Measurements from ENCODE around the gene ACLY. TPM values are rescaled to one million over a fixed set of nuclear protein-coding genes. Genes with fewer than 3 reads are reported as not detected.

ACLY gene
- total and polyA plus RNA-seq, 2 of the 13 experiments (the other 11 are each of a cell fraction or from before 2014, with no cell fraction given): 111 to 218 TPM

GRCh38 chr17:41959336-41960095, 40.8 kb upstream of the ACLY start (continued):
- TF ChIP-seq ARID5B (CRISPR knock-in tag; IDR thresholded peaks at IDR 0.05): peak; percentile 48; the same call in 1 of the 2 replicates
- no peak for TF ChIP-seq ZNF468 (CRISPR knock-in tag; IDR thresholded peaks at IDR 0.05)
- 0 out of 2 replicates have a peak, but pooled peaks have one; percentile 27 for TF ChIP-seq ZNF567 (CRISPR knock-in tag; IDR thresholded peaks at IDR 0.05; ENCODE audit: borderline replicate concordance)
- TF ChIP-seq ZNF333 (CRISPR knock-in tag; IDR thresholded peaks at IDR 0.05; ENCODE audit: borderline replicate concordance): peak; percentile 47; the same call in 1 of the 2 replicates
- peak; percentile 55; the same call in 1 of the 2 replicates for TF ChIP-seq ZNF556 (CRISPR knock-in tag; IDR thresholded peaks at IDR 0.05; ENCODE audit: borderline replicate concordance)
- TF ChIP-seq XRCC5 (optimal IDR thresholded peaks at IDR 0.05; ENCODE audit: low read length): peak; percentile 52

DNA sequence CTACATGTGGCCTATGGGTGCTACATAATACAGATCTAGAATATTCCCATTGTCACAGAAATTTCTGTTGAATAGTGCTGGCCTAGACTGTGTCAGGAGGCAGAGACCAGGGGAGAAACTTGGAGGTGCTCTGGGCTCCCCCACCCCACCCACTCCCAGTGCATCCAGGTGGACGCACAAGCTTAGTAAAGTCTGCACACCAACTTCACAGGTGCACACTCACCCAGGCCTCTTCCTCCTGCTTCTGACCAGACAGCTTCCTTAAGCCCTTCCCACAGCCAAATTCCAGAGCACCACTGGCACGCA, 40.2 kb upstream of the ACLY start:
- H3K27ac ChIP-seq (ENCODE audit: extremely low read length, insufficient read depth, low read length): peak overlapping the region; percentile 35
- H3K36me3 ChIP-seq (replicated peaks in 1 of 2; ENCODE audit: control insufficient read depth in 1 of 2, insufficient read depth in 2 of 2, low read length in 2 of 2): no peaks in the 10 kb centered on the region
- H3K4me3 ChIP-seq (replicated peaks in 1 of 3; ENCODE audit: insufficient read depth in 1 of 3, low read depth in 2 of 3, low read length in 3 of 3): peak overlapping the region; percentile 55 to 75 (median 57)
- FAIRE-seq (no peak), DNase-seq (ENCODE audit: low spot score) (no peak), ATAC-seq (peak; percentile 4)
- peak overlapping the region; percentile 97 for H3K4me2 ChIP-seq (ENCODE audit: low read depth, low read length)
- no peaks in the 10 kb centered on the region for H3K79me2 ChIP-seq (ENCODE audit: insufficient read depth, low read length)
- peak overlapping the region; percentile 61 for H2AFZ ChIP-seq (ENCODE audit: low read length)
- no peaks in the 10 kb centered on the region for H4K20me1 ChIP-seq (ENCODE audit: insufficient read depth, low read length)
- ChIA-PET CTCF (ENCODE audit: low intra/inter-chr PET ratio, low total read pairs) (interaction anchor here (1.0 to 2.0 kb wide), 3 partner anchors 29 to 221 kb away, joined by 3 to 11 read pairs (median 9); partner anchors contain the start of gene ODAD4), POLR2A (interaction anchor here (0.5 to 4.6 kb wide), 43 partner anchors 9 to 271 kb away, joined by 3 to 62 read pairs (median 6); partner anchors contain the start of genes ACLY, DHX58, DNAJC7 and EIF1)
- WGBS (ENCODE audit: low lambda C conversion rate): 24% methylated on average over 2 of the region's 2 CpGs
- in situ Hi-C loops (cut with HindIII; ENCODE audit: extremely low pct_ligation_motif_present, low pct_unique_long_range_greater_than_20kb): loop anchor here (5.0 kb wide), 1 partner anchor 222 kb away; no protein-coding TSS in a partner anchor
- H3K4me1 ChIP-seq (ENCODE audit: insufficient read depth, low read length): peaks cover 69% of the 10 kb centered on the region
- intact Hi-C loops (cut with micrococcal nuclease; ENCODE audit: unreplicated experiment): loop anchor here (1.0 to 5.0 kb wide), 5 partner anchors 29 to 221 kb away; partner anchors contain the start of genes ACLY, FKBP10, ODAD4 and P3H4
- no TSS peak for BruUV-seq (replicated peaks)
- peaks cover 3 to 25% of the 10 kb centered on the region in 2 experiments; a peak in 4 of 5 replicates for H3K27me3 ChIP-seq (ENCODE audit: control insufficient read depth in 1 of 2, insufficient read depth in 2 of 2, low read length in 2 of 2)
- H3K9me3 ChIP-seq (ENCODE audit: low read length): no peaks in the 10 kb centered on the region
- H3K9ac ChIP-seq (ENCODE audit: insufficient read depth, low read depth, low read length): peak overlapping the region; percentile 60
- TF ChIP-seq ZNF788 (CRISPR knock-in tag; IDR thresholded peaks at IDR 0.05; ENCODE audit: borderline replicate concordance): no peak
- no peak for TF ChIP-seq PAF1 (CRISPR knock-in tag; IDR thresholded peaks at IDR 0.05)
- TF ChIP-seq ZNF329 (CRISPR knock-in tag; IDR thresholded peaks at IDR 0.05; ENCODE audit: low read depth): no peak
- no peak for TF ChIP-seq ZNF776 (CRISPR knock-in tag; IDR thresholded peaks at IDR 0.05)
- no peak for TF ChIP-seq FOXA1 (IDR thresholded peaks at IDR 0.05)
- TF ChIP-seq FOXA1 (CRISPR knock-in tag; IDR thresholded peaks at IDR 0.05): no peak
- TF ChIP-seq ZKSCAN1 (IDR thresholded peaks at IDR 0.05; ENCODE audit: low read length): no peak
- TF ChIP-seq REL (CRISPR knock-in tag; conservative IDR thresholded peaks at IDR 0.05): no peak

All from HepG2 (cell line).